Uterus (tissue), 2 donors: ENCODE results near the gene CMTM5.

Experiments
- CTCF ChIP-seq, 4 experiments: fragments of 200-600 bp in 2 of 4; fragments of 450-650 bp in 2 of 4; sonication (generic) in 2 of 4; IDR thresholded peaks; one replicate each; pipeline ENCODE4 v1.5.1; 2016 to 2019; ENCODE audit warnings: antibody characterized with exemption in 4 of 4, mild to moderate bottlenecking in 2 of 4, moderate library complexity in 1 of 4
- POLR2A ChIP-seq, 2 donors: fragments of 450-650 bp; IDR thresholded peaks; one replicate each; pipeline ENCODE4 v1.6.1; 2016; ENCODE audit warnings: antibody characterized with exemption in 2 of 2, mild to moderate bottlenecking in 1 of 2, moderate library complexity in 1 of 2

DNA sequence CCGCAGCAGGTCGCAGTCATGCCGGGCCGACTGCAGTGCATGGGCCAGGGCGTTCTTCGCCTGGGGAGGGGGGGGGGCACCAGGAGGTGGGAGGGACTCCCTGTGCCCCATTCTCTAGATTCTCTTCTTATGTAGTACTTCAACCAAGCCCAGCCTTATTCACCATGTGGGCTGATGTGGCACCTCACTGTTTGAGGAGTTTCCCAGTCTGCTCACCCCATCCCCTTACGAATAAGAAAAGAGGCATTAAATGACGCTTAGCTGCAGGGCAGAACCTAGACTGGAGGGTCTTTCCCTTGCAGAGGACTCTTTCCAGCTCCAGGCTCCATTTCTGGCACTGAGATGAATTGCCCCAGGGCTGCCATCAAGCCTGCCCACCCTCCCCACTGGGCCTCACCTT, 12.2 kb downstream of the CMTM5 start:
- TF ChIP-seq POLR2A (IDR thresholded peaks at IDR 0.05) (no peak), CTCF (IDR thresholded peaks at IDR 0.05) (no peak)
